ENCODE measurements around the gene DSCAML1.
A peak's percentile ranks its signal among the peaks of the same experiment; 100 is the strongest.
"Not testable (repeated sequence)": the region's sequence is repeated elsewhere in the genome, so short reads cannot be mapped to it uniquely, and the experiment has no call there.

Gene DSCAML1

GRCh38 chr11:117819096-117820040 lies 22.4 kb upstream of the DSCAML1 start:
- DNase-seq, result no peak

GRCh38 chr11:117818041-117818873 lies 21.2 kb upstream of the DSCAML1 start:
- no peak for DNase-seq

GRCh38 chr11:117817368-117818040 lies 20.5 kb upstream of the DSCAML1 start:
- no peak for DNase-seq

GRCh38 chr11:117816846-117817367 lies 19.9 kb upstream of the DSCAML1 start:
- no peak for DNase-seq

- DNase-seq, result no peak
These were observed 19.2 kb upstream of the DSCAML1 start for GRCh38 chr11:117816151-117816741.

- peak; percentile 42 for DNase-seq
These were observed 18.3 kb upstream of the DSCAML1 start for GRCh38 chr11:117815262-117815803.

DNA sequence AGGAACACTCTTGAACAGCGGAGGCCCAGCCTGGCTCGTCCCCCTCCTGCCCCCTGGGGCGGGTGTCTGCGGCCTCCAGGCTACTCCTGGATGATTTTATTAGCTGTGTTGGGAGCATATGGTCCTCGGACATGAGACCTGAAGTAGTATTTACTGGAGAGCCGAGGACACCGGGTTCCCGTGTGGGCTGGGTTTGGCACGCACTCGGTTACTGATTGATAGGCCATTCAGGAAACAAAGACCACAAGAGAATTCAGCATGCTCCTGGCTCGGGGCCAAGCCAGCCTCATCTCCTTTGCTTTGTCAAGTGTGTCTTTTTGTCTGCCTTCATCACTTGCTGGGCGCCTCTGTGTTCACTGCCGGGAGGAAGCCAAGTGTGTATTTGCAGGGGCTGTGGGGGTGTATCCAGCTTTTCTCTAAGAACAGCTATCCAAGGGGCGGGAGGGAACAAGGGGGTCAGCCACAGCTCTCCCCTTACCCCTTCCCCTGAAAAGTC lies 17.8 kb upstream of the DSCAML1 start:
- DNase-seq, result no peak

GRCh38 chr11:117814204-117814765 lies 17.3 kb upstream of the DSCAML1 start:
- DNase-seq, result no peak

DNA sequence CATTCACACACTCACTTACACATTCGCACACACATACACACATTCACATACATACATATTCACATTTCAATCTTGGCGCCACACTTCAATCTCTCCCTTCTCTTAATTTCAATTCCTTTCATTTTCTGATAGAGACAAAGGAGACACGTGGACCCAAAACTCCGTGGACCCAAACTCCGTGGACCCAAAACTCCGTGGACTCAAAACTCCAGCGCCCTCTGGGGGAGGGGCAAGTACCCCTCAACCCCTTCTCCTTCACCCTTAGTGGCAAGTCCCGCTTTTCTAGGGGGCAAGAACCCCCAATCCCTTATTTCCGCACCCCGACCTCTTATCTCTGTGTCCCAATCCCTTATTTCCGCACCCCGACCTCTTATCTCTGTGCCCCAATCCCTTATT lies 13.0 kb upstream of the DSCAML1 start:
- DNase-seq, result not testable (repeated sequence)

DNA sequence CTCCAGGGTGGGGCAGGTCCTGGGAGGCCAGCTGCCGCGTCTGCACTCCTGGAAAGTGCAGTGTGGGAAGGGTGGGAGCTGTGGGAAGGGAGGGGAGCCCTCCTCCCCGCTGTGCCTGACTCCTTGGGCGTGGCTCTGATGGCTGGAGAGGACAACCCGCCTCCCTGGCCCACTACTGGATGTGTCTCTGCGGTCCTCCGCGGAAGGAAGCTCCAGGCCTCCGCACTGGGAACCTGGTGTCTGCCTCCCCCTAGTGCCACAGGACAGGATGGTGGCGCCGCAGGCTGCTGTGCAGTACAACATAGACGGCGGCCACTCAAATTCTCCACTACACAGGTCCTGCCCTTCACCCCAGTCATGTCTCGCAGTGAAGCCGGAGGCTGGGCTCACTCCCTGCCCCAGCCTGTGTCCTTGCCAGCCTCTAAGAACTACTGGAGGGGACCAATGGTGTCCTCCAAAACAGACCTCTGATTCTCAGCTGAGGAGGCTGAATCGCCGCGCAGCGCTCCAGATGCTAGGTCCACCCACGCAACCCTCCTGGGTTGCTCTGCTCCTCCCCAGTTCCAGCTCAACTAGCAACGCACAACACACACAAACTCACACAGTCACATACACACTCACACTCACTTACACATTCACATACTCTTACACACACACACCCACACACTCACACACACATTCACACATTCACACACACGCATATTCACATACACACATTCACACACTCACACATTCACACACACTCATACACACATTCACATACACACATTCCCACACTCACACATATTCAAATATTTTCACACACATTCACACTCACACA lies 12.4 kb upstream of the DSCAML1 start:
- no peak for DNase-seq

GRCh38 chr11:117808784-117809183 lies 11.8 kb upstream of the DSCAML1 start:
- no peak for DNase-seq

DNA sequence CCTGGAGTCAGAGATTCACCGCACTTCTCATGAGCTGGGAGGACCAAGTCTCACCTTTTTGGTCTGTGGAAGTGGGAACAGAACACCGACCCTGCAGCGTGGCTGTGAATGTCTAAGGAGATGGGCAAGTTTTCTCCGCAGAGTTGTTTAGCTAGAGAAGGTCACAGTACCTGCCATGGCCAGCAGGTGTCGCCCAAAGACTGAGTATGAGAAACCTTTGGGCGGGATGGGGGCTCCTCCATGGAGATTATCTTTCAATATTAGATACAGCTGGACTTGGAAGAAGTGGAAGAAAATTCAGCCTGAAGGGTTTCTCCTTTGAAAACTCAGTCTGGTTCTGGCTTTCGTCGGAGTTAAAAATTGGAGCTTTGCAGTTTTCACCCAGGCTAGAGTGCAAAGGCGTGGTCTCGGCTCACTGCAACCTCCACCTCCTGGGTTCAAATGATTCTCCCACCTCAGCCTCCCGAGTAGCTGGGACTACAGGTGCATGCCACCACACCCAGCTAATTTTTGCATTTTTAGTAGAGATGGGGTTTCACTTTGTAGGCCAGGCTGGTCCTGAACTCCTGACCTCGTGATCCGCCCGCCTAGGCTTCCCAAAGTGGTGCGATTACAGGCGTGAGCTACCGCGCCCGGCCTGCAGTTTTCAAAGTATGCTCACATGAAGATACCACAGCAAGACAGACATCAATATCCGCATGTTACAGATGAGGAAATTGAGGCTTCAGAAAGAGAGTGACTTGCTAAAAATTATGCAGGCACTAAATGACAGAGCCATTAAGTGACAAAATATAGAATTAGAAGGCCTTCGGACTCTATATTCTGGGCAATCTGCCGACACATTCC lies 10.7 kb upstream of the DSCAML1 start:
- DNase-seq, result no peak

DNA sequence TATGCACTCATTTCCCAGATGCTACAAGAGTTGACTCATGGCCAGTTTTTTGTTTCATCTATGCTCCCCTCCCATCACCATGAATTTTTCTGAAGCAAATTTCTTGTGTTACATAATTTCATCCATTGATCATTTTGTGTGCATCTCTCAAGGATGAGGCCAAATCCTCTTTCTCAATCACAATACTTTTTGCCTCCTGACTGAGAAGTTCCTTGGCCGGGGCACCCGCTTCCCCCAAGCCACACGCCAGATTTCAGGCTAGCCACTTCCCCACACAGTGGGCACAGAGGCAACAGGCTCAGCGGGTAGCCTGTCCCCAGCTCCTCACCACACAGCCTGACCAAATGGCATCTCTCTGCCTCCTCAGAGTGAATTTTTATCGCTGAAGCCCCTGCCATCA lies 9.8 kb upstream of the DSCAML1 start:
- no peak for DNase-seq

GRCh38 chr11:117805045-117805444 lies 8.0 kb upstream of the DSCAML1 start:
- no peak for DNase-seq

- no peak for DNase-seq
These were observed 6.9 kb upstream of the DSCAML1 start for GRCh38 chr11:117803896-117804295.

DNA sequence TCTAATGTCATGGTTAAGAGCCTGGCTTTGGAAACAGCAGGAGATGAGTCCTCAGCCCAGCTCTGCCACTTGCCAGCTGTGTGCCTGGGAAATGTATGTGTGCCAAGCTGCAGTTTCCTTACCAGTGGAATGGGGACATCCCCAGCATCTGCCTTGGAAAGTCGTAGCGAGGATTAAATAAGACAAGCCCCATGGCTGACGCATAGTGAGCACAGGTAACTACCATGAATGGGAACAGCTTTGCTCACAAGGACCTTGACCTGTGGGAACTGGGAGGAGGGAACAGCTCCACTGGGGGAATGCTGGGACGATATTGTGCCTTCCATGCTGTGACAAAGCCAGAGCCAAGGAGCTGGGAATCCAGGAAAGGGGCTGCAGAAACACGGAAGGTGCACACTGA lies 2.6 kb upstream of the DSCAML1 start:
- DNase-seq, result no peak

GRCh38 chr11:117796456-117796871 lies 552 bp downstream of the DSCAML1 start:
- DNase-seq, result no peak

- DNase-seq, result no peak
These were observed 1.2 kb downstream of the DSCAML1 start for GRCh38 chr11:117795638-117796455.
